Effector memory CD4-positive, alpha-beta T cell (primary cell): ENCODE measurements around the gene SLX4IP.
A peak's percentile ranks its signal among the peaks of the same experiment; 100 is the strongest.

Source experiments
- DNase-seq, 3 donors: peaks; one replicate each; pipeline ENCODE4 v3.0.0-alpha.2; 2020
- H3K27ac ChIP-seq: 2 replicates; pipeline ENCODE4 v1.7.0; 2013; ENCODE audit warnings: mild to moderate bottlenecking, low read length, moderate library complexity; ENCODE audit not compliant: insufficient read depth, poor library complexity, severe bottlenecking
- H3K27me3 ChIP-seq: replicated peaks from 2 replicates; pipeline ENCODE4 v1.7.0; 2013; ENCODE audit warnings: mild to moderate bottlenecking, low read length; ENCODE audit not compliant: insufficient read depth, control insufficient read depth, poor library complexity, severe bottlenecking
- H3K36me3 ChIP-seq: 2 replicates; pipeline ENCODE4 v1.7.0; 2013; ENCODE audit warnings: mild to moderate bottlenecking, low read length, moderate library complexity; ENCODE audit not compliant: control insufficient read depth, insufficient read depth
- H3K4me1 ChIP-seq: 2 replicates; pipeline ENCODE4 v1.7.0; 2013; ENCODE audit warnings: low read length, mild to moderate bottlenecking; ENCODE audit not compliant: control insufficient read depth, insufficient read depth, poor library complexity, severe bottlenecking
- H3K4me3 ChIP-seq: 2 replicates; pipeline ENCODE4 v1.7.0; 2013; ENCODE audit warnings: low read length, low read depth, mild to moderate bottlenecking; ENCODE audit not compliant: insufficient read depth, poor library complexity, severe bottlenecking
- H3K9me3 ChIP-seq: 2 replicates; pipeline ENCODE4 v1.7.0; 2013; ENCODE audit warnings: mild to moderate bottlenecking, low read length, moderate library complexity; ENCODE audit not compliant: control insufficient read depth

Gene SLX4IP

DNA sequence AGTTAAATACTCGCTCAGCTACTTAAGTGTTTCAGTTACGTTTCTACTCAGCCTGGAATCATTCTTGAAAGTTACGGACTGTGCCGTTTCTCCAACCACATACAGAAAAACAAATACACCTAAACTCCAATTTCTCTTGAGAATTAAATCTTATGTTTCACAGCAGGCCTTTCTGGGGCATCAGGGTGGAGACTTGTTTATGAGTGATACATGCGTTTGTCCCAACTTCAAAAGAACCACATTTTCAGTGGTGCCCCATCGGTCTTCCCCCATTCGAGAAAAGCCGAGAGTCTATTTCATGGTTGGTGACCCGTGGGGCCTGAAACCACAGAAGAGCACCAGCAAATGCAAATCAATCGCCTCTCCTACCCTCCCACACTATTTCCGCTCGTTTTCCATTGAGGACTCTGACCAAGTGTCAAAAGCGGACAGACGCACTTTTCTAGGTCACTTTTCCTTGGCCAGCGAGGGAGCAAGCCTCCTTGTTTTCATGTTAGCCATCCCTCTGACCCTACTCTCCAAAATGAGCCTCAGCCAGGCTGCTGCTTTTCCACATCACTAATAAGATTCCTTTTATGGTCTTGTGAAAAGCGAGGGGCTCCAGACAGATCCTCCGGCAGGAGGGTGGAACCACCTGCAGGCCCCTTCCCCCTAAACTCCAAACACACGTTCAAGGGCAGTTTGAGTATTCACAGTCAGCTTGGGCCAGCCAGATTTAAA is 235.6 kb downstream of the SLX4IP start:
- no peaks in the 10 kb centered on the region for H3K36me3 ChIP-seq
- no peak overlapping the region for H3K4me3 ChIP-seq
- no peak for DNase-seq
- H3K27ac ChIP-seq = no peak overlapping the region
- no peaks in the 10 kb centered on the region for H3K9me3 ChIP-seq
- peaks cover 22% of the 10 kb centered on the region for H3K27me3 ChIP-seq
- H3K4me1 ChIP-seq = peaks cover 19% of the 10 kb centered on the region

DNA sequence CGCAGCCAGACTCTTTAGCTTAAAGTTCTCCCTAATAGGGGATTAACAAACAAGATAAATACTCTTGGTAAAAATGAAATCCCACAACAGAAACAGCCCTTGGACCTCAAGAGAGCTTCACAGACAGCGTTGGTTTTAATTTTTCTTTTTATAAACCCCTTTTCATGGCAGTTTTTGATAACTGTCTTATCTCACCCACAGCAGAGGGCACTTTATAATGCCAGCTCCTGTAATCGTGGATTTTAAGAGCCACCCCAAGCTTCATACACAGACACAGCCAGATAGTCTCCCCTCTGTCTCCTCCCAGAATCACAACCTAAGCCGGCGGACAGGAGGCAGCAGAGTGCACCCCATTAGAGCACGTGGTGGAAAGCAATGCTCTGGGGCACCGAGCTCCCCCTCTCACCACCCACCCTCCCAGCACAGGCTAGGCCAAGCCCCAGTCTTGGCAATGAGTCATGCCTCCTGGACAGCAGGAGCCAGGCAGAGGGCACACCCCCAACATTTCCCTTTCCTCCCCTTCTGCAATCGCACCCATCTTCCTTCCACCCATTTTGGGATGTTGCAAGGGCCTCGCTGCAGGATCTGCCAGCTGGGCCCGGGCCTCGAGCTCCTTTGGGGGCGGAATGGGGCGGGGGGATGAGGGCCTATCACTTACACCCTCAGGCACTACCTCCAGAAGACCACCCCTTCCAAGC is 236.3 kb downstream of the SLX4IP start:
- no peak overlapping the region for H3K27ac ChIP-seq
- no peaks in the 10 kb centered on the region for H3K36me3 ChIP-seq

GRCh38 chr20:10671919-10672623 is 237.0 kb downstream of the SLX4IP start:
- Histone ChIP-seq H3K4me3 (peak overlapping the region; percentile 60), H3K9me3 (no peaks in the 10 kb centered on the region), H3K36me3 (no peaks in the 10 kb centered on the region), H3K4me1 (peaks cover 19% of the 10 kb centered on the region), H3K27ac (no peak overlapping the region), H3K27me3 (peaks cover 22% of the 10 kb centered on the region)
- no peak for DNase-seq

More for the DNA sequence above, 236.3 kb downstream of the SLX4IP start:
- Histone ChIP-seq H3K4me3 (no peak overlapping the region), H3K4me1 (peaks cover 19% of the 10 kb centered on the region), H3K9me3 (no peaks in the 10 kb centered on the region), H3K27me3 (peaks cover 22% of the 10 kb centered on the region)
- DNase-seq = peak in 1 of 3 donors; percentile 3

- peak overlapping the region; percentile 60 for H3K4me3 ChIP-seq
- H3K9me3 ChIP-seq = no peaks in the 10 kb centered on the region
- peaks cover 22% of the 10 kb centered on the region for H3K27me3 ChIP-seq
- H3K27ac ChIP-seq = no peak overlapping the region
- H3K4me1 ChIP-seq = peaks cover 19% of the 10 kb centered on the region
- no peaks in the 10 kb centered on the region for H3K36me3 ChIP-seq
- peak in 2 of 3 donors; percentile 10 for DNase-seq
Observed at GRCh38 chr20:10672624-10673127, 237.6 kb downstream of the SLX4IP start.

DNA sequence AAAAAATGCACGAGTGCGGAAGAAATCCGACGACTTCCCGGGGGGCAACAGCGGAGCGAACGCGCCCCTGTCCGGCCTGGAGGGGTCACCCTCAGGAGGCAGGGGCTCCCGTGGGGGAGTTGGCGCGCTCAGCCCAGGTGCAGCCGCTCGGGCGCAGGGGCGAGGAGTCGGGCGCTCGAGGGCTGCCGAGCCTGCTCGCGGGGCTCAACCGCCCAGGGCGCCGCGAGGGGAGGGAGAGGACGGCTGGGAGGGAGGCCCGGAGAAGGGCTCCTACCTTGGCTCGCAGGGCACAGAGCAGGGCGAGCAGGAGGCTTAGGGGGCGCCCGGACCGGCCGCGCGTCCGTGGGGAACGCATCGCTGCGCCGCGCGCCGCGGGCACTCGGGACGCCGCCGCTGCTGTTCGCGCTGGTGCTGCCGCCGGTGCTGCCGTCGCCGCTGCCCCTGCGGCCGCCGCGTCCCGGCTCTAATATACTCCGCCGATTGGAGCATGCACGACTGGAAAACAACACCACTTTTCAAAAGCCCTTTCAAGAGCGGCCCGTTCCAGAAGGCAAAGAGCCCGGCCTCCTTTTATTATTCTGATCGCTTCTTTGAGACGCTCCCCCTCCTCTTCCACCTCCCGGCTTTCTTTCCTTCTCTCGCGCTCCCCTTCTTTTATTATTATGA is 238.2 kb downstream of the SLX4IP start:
- no peak for DNase-seq
- Histone ChIP-seq H3K27me3 (peaks cover 22% of the 10 kb centered on the region), H3K36me3 (no peaks in the 10 kb centered on the region), H3K4me1 (peaks cover 19% of the 10 kb centered on the region), H3K9me3 (no peaks in the 10 kb centered on the region), H3K27ac (no peak overlapping the region), H3K4me3 (peak overlapping the region; percentile 60)

- no peak within 1 kb of the TSS for H3K27ac ChIP-seq
- peak within 1 kb of the TSS; percentile 60 for H3K4me3 ChIP-seq
- H3K36me3 ChIP-seq = no peaks in the 10 kb centered on the region
- peaks cover 22% of the 10 kb centered on the region for H3K27me3 ChIP-seq
- peak in 2 of 3 donors; percentile 27 to 32 for DNase-seq
- peaks cover 19% of the 10 kb centered on the region for H3K4me1 ChIP-seq
- no peaks in the 10 kb centered on the region for H3K9me3 ChIP-seq
Observed at GRCh38 chr20:10673842-10674683, 239.0 kb downstream of the SLX4IP start, which contains the start of gene JAG1. Gene JAG1 (minus strand): TSS chr20:10673999. CDS start chr20:10673530, 469 bp downstream.

GRCh38 chr20:10674684-10675449 is 239.8 kb downstream of the SLX4IP start:
- H3K27me3 ChIP-seq = peaks cover 19% of the 10 kb centered on the region
- H3K9me3 ChIP-seq = no peaks in the 10 kb centered on the region
- H3K4me1 ChIP-seq = peaks cover 19% of the 10 kb centered on the region
- H3K4me3 ChIP-seq = peak overlapping the region; percentile 60
- DNase-seq = no peak
- no peaks in the 10 kb centered on the region for H3K36me3 ChIP-seq
- no peak overlapping the region for H3K27ac ChIP-seq

GRCh38 chr20:10675450-10675848 is 240.3 kb downstream of the SLX4IP start:
- peaks cover 19% of the 10 kb centered on the region for H3K4me1 ChIP-seq
- no peak overlapping the region for H3K27ac ChIP-seq
- no peaks in the 10 kb centered on the region for H3K36me3 ChIP-seq
- no peak overlapping the region for H3K4me3 ChIP-seq
- no peaks in the 10 kb centered on the region for H3K9me3 ChIP-seq
- no peak for DNase-seq
- H3K27me3 ChIP-seq = peaks cover 16% of the 10 kb centered on the region
